GM18907 (cell line): Measurements from ENCODE around the gene NTPCR.

ENCODE experiments used
- ATAC-seq: cut with Tn5 transposase; IDR thresholded peaks from one replicate; pipeline ENCODE4 v1.9.1; 2021; ENCODE audit warnings: mild to moderate bottlenecking, moderate library complexity; ENCODE audit not compliant: unreplicated experiment

NTPCR gene

DNA sequence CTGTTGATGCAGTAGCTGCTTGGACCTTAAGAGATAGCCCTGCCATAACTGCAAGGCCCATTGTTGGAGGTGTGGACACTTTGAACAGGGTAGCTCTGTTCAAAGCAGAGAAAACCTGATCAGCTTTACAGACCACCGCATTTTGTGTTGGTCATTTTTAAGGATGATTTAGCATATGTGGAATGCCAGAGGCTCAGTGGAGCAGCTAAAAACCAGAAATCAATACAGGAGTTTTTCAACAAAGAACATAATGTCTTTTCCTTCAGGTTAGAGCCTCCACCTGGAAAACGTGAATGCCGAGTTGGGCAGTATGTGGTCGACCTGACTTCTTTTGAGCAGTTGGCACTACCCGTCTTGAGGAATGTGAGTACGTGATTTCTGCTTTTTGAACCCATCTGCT, 5.7 kb downstream of the NTPCR start:
- no peak for ATAC-seq

DNA sequence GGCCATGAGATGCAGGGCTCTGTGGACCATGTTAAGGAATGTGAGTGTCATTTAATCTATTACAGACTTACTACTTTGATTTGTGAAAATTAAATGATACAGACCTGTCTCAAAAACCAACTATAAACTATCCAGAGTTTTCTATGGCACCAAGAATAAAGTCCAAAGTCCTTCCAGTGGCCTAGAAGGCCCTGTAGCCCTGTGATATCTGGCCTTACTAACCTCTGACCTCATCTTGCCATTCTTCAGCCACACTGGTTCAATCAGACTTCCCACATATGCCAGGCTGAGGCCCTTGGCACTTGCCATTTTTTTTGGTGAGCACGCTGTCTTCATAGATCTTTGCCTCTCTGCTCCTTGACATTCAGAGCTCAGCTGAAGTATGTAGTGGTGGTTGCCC, 7.7 kb downstream of the NTPCR start:
- ATAC-seq = no peak

DNA sequence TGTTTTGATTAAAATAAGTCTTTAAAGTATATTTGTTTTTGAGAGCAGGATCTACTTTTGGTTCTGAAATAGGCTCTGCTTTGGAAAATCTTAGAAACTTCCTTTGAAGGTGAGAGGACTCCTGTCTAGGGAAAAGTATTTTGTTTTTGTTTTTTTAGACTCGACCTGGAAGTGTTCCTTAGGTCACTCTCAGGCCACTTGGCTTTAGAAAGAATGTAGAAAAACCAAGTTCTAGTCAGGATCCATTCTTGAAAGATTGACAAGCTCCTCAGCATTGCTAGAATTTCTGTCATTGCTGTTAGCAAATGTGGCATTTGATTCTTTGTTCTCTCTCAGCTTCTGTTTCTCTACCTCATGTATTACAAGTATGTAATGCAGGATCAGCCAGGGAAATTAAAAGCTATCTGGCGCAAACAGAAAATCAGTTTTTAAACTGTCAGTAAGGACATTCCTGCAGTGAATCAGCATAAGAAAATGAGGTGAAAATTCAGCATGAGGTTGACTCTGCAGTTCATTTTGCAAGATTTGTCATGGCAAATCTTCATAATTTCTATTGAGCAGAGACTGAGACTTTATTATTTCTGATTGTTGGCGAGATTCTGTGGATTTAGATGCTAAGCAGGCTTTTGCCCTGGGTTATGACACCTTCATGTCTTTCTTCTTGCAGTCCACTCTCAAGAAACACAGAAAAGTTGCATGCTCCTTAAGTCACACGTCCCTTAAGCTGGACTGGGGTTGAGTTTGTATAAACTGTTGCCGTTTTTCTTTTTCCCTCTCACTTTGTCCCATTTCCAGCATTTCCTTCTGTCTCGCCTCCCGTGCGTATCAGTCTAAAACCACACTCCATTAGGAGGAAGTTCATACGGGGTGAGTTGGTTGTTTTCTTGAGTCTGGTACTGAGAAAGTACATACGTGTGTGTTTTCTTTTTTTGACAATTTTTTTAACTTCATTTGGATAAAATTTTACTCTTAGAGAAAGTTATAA, 12.6 kb downstream of the NTPCR start:
- ATAC-seq = no peak

DNA sequence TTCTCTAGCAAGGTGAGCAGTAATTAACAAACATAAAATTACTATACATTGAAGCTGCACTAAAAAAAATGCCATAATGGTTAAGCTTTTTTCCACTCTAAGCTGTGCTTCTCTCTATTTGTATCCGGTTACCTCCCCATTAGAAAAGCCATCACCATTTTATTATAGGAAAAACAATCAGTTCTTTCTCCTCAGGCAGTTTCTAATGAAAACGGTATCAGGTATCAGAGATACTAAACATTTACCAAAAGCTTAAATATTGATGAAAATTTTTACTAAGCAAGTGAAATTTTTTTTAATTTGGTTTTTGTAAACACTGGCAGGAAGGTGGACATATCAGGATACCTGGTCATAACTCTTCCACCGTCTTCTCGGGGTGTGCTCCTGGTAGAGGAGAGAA, 14.2 kb downstream of the NTPCR start:
- no peak for ATAC-seq

DNA sequence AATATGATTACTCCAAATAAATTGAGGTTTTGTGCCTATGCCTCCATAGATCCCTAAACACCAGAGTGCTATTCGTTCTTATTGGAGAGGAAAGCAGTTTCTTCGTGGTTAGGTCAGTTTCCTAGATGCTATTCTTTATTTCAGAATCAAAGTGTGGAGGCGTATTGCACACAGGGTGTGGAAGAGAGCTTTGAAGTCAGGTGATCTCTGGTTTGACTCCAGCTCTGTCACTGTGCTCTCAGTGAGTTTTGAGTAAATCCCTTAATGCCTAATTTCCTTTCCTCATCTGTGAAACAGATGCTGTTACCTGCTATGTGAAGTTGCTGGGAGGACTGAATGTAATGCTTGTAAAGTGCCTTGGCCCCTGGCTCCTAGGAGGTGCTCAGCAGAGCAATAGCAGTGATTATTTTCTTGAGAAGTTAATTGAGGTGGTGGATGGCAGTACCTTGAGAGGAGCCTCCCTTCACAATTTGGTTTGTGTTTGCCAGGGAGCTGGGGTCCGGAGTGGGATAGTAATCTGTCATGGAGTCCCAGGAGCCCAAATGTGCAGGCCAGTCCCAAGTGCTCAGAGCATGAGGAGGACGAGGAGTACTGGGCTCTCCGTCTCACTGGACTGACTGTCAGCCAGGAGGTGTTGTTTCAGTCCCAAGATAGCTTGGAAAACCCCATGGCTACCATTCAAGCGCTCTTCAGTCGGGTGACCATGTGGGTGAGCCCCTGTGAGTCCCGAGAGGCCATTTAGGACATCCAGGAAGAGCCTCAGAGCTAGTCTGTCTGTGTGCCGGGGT, 14.9 kb downstream of the NTPCR start:
- no peak for ATAC-seq

DNA sequence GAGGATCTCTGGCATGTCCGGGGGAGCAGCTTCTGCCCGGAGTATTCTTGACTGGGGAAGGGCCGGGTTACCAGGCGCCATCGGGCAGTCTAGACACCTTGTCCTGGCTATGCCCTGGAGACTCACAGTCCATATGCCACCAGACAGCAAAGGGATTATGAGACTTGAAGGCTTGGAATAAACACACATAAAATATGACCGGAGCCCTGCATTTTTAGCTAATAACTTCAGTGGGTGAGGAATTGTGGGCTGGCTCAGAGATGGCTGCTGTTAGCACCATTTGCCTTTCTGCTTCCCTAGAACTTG, 15.5 kb downstream of the NTPCR start:
- no peak for ATAC-seq

DNA sequence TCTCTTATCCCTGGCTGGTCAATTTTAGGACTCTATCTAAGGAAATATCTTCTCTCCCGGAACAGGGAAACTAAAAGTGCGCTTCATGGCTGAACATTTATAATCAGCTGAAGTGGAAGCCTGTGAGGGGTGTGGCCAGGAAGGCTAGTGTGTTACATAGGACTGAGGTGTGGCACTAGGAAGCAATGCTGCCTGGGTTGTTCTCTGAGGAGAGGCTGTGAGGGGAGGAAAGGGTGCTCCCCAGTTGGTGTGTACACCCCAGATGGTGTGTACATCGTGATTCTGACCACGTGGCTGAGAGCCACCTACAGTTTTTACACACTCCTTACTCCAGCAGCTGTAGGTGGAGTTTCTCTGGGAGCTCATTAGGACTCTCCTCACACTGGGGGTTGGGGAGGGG, 16.3 kb downstream of the NTPCR start:
- no peak for ATAC-seq

DNA sequence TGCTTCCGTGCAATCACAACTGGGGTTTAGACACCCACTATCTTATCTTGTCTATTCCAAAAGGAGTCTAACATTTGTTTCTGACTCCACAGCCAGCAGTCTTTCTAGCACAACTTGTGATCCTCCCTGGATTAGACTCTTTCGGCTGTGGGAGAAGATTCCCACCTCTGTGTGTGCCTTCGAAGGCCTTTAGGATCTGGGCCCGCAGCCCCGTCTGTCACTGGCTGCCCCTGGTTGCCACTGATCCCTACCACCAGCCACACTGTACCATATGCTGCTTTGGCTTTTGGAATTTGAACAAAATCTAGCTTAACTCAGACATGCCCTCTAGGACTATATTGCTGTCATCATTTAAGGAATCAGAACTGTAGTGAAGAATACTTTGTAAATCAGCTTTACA, 18.0 kb downstream of the NTPCR start:
- no peak for ATAC-seq

DNA sequence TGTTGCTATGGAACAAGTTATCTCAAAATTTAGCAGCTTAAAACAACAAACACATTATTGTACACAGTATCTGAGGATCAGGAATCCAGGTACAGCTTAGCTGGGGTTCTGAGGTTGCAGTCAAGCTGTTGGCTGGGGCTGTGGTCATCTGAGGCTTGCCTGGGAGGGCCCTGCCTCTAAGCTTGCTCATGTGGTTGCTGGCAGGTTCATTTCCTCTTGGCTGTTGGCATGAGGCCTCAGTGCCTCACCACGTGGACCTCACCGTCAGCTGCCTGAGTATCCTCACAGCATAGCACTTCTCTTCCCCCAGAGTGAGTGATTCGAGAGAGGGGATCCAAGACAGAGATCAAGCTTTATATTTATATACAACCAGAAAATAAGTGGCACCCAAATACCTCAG, 18.6 kb downstream of the NTPCR start:
- no peak for ATAC-seq

DNA sequence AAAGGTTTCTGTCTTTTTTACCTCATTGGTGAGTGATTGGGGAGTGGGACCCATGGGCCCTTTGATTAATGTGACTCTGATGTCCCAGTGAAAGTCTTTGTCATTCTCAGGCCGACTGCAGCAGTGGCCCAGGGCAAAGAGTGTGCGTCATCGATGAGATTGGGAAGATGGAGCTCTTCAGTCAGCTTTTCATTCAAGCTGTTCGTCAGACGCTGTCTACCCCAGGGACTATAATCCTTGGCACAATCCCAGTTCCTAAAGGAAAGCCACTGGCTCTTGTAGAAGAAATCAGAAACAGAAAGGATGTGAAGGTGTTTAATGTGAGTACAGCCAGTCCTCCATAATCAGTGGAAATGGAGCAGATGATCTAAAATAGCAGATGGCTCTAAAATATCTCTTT, 19.4 kb downstream of the NTPCR start:
- ATAC-seq = no peak

DNA sequence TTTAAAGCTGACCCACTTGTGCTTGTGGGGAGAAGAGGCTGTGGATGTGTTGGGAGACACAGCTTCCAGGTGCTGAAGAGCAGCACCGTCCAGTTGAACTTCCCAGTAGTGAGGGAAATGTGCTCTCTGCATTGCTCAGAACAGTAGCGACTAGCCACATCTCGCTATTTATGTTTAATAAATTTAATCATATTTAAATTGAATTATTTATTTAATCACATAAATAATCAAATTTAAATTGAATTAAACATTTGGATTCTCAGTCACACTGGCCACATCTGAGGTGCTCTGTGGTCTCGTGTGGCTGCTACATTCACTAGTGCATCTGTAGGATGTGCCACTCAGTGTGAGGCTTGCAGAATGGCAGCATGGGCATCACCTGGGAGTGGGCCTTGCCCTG, 20.1 kb downstream of the NTPCR start:
- no peak for ATAC-seq

DNA sequence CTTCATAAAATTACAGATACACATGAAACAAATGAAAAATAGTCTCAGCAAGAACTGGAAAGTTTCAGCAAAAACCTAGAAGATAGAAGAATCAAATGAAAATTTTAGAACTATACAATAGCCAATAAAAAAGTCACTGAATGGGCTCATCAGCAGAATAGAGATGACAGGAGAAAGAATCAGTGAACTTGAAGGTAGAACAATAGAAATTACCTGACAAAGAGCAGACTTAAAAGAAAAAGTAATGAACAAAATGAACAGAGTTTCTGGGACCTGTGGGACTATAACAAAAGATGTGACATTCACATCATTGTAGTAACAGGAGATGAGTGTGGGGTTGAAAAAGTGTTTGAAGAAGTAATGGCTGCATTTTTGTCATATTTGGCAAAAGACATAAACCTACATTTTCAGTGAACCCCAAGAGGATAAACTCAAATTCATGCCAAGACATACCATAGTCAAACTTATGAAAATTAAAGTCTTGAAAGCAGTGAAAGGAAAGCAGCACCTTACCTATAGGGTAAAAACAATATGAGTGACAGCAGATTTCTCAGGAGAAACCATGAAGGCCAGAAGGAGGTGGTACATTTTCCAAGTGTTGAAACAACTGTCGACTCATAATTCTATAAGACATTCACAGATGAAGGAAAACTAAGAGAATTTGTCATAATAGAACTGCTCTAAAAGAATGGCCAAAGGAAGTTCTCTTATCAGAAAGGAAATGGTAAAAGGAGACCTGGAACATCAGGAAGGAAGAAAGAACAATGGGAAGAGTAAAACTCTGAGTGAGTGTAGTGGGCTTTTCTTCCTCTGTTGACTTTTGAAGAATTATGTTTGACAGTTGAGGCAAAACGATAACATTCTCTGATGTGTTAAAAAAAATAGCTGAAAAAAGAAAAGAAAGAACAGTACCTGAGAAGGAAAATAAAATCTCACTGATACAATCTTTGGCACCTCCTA, 23.5 kb downstream of the NTPCR start:
- ATAC-seq = no peak

DNA sequence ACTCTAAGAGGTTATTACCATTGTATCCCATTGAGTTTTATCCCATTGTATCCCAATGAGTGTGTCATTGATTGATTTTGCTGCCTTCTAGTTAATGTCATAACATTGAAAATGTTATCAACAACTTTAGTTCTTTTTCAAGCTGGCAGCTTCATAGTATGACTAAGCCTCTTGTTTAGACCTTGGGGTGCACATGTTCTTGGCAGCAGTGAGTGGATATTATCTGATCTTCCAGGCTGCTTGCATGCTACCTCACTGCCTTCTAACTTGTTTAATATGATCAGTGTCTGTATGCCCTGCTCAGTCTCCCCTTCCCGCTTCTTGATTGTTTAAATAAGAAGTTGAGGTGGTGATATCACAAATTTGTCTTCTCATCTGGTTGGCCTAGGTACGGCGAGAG, 24.6 kb downstream of the NTPCR start:
- ATAC-seq = no peak

DNA sequence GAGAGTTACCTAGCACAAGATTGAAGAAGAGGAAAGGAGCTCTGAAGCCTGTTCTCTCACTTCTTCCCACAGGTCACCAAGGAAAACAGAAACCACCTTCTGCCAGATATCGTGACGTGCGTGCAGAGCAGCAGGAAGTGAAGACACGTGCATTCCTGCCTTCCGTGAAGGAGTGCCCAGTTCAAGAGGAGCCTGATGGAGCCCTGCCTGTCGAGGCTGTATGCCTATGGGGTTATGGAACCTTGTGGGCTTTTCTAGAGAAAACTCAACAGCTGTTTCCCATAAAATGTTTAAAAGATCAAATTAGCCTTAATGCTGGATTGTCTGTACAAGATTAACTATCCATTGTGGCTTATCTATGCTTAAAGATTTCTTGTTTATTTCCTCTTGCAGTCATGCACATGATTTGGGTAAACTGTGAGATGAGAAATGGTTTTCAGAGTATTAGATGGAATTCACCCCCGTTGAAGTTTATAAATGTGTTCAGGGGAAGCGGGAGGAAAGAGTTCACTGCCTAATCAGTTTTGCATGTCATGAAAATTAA, 27.8 kb downstream of the NTPCR start:
- no peak for ATAC-seq

DNA sequence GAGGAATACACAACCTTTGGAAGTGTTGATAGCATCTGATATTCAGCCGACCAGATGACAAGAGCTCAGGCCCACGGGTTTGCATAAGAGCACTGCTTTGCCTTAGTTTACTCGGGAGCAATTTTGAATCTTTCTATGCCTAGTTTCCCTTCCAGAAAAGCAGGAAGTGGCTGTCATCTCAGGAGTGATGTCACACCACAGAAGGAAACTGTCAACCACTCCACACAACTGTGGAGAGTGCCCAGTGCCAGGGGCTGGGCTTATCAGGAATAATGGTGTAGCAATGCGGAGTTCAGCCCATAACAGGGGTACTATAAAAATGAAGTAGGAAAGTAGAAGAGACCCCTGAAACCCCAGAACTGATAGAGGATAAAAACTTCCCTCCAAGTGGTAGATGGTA, 28.4 kb downstream of the NTPCR start:
- no peak for ATAC-seq

DNA sequence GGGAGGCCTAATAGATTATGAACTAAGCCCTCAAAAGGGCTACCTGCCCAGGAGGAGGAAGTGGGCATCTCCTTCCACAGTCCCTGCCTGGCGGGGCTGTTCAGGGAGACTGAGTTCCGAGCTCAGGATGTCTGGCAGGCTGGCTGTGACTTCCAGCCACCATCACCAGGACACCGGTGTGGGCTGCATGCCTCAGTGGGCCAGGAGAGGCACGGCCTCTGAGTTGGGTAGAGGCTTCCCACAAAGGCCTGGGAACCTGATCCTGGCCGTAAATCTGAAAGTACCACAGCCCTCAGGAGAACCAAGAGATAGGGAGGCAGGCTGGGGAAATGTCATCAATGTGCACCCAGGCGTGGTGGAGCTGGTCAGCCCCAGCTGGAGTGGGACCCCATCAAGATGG, 29.1 kb downstream of the NTPCR start:
- ATAC-seq = no peak

DNA sequence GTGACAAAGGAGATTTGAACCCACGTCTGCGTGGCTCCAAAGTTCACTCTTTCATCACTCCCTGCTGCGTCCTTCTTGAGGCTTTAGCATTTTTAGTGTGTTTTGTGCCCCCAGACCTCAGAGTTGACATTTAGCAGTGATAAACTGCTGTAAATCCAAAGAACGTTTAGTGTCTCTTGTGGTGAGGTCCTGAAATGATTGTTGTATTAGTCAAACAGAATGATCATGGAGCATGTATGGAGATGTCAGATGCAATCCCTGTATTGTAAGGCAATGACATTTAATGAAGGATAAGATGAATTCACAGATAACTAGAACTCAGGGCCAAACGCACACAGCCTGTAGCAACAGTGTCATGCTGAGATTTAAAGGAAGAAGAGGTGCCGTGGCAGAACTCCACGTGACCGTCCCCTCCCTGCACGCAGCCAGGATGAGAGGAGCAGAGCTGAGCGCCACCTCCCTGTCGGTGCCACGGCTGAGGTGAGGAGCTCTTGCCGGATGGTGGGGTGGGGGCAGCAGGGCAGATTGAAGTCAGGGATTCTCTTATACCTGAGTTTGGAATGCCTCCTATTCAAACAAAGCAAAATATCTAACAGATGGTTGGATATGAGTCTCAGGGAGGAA, 30.1 kb downstream of the NTPCR start:
- no peak for ATAC-seq

DNA sequence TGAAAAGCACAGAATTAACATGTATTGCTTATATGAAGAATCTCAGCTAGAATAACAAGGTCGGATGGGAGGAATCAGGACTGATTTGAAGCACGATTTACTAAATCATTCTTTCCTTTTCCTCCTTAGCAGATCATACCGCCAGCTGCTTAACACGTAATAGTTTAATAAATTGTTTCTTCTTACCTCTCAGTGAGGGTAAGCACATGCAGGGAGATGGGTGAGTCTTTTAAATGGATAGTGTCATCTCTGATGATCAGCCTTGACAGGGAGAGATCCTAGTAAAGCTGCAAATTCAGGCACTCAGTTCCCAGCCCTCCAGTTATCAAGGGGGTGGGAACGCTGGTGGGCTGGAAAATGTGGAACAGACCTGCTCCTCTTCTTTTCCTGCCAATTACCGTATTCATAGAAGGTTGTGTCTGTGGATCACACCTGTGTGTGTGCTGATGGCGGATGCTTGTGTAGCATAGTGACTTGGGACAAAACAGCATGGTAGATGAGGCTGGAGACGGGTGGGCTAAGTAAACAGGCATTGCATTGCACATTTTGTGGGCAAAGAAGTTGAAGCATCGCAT, 30.7 kb downstream of the NTPCR start:
- no peak for ATAC-seq

DNA sequence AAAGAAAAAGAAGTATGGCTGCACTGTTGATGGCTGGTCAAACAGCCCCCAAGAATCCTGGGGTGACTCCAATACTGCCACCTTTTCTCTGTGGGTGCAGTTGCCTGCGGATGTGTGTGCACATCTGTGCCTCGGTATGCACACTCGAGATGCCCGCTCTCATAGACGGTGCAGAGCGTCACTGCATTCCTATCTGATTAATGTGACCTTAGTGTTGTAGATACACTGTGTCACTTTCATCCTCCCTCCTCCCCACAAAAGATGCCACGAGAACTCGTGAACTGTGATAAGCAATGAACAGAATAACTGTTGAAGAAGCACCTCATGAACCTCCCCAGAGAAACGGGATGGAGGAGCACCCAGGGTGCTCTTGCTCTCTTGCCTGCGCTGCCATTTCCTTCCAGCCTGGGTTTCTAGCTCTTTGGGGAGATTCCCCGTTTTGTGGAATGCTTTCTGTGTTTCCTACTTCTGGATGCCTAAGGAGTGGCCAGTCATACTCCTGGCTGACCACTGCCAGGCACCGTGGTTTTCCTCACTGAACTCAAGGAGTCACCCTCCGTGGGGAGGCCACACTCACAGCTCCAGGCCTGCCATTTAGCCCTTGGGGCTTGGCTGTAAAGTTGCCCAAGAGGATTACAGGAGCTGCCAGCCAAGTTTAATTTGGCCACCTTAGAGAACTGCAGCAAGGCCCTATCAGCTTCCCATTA, 32.0 kb downstream of the NTPCR start:
- no peak for ATAC-seq
